ENCODE data around the gene LMNA.

- TF ChIP-seq POLR2A (IDR thresholded peaks at IDR 0.05; ENCODE audit: low read length) (no peak), GATA1 (IDR thresholded peaks at IDR 0.05; ENCODE audit: low read depth, low read length) (no peak)
Observed at GRCh38 chr1:156155756-156156510, 41.4 kb downstream of the LMNA start.

Measured in erythroblast (primary cell).